Inflammatory macrophage (primary cell): ENCODE data around the gene PSMA6.
A peak's percentile ranks its signal among the peaks of the same experiment; 100 is the strongest.
"Not testable (repeated sequence)": the region's sequence is repeated elsewhere in the genome, so short reads cannot be mapped to it uniquely, and the experiment has no call there.

Source experiments
- DNase-seq, 2 donors: peaks; one replicate each; pipeline ENCODE4 v3.0.0-alpha.2; 2020 to 2022

The PSMA6 gene

DNA sequence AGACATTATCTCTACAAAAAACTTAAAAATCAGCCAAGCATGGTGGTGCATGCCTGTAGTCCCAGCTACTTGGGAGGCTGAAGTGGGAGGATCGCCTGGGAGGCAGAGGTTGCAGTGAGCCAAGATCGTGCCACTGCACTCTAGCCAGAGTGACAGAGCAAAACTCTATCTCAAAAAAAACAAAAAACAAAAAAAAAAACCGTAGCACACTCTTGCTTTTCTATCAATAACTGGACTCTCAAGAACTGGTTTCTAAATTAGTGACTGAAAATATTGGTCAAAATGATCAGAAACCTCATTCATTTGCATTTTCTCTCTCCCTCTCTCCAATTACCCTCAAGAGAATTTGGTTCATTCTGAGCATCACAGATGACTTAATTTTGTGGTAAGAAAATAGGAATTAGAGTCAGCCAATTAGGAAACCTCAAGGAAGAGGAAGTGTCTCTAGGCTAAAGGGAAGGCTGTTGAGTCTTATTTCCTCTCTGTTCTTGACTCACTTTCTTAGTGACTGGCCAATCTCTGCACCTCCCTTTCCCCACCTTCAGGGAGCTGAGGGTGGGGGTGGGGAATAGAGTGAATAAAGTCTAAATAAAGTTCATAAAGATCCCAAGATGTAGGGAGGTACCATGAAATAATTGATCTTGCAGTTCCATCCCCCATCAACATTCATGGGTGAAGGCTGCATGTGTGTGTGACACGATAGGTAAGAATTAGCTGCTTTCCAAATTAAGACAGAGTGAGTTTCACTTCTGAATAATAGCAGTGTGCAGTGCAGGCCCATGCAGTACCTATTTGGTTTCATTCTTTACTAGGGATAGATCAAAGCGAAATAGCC is 6.8 kb upstream of the PSMA6 start:
- DNase-seq: peak; percentile 83 to 94

- no peak for DNase-seq
Observed at GRCh38 chr14:35286003-35286600, 6.1 kb upstream of the PSMA6 start.

DNA sequence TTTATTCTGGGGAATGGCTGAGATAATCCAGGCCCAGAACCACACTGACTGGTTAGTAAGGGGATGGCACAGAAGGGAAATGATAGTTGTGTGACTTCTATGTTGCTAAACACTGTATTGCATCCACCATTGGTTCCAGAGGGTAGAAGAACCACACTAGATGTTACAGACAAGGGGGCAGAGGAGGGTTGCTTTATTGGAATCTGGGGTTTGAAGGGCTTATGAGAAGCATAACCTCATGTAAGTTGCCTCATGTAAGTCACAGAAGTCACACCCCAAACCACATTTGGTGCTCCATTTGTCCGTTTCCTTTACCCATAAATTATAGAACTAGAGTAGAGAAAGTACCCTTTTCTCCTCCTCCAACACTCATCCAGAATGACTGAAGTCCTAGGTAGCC is 5.5 kb upstream of the PSMA6 start:
- peak; percentile 77 to 86 for DNase-seq

DNA sequence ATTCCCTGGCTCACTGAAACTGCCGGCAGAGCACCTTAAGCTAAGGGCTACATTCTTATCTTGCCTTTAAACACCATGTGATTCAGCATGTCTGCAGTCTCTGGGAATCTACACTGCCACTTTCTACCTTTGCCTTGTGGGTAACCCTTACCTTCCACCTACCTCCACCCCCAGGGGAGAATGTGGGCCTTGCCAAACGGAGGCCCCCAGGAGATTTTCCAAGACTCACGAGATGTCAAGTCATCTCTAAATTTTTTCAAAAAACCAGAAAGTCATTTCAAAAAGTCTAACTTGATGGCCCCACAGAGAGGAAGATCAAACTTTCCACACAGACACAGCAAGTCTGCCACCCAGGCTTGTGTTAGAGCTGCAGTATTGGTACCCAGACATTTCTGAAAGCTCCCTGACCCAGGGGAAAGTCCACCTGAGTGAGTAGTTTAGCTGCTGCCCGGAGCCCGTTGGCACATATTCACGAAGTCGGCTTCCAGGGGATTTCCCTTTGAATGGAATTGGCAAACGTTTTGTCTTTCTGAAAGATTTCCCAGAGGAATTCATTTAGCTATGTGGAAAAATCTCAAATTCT is 4.7 kb upstream of the PSMA6 start:
- peak in 1 of 2 donors; percentile 22 for DNase-seq

DNA sequence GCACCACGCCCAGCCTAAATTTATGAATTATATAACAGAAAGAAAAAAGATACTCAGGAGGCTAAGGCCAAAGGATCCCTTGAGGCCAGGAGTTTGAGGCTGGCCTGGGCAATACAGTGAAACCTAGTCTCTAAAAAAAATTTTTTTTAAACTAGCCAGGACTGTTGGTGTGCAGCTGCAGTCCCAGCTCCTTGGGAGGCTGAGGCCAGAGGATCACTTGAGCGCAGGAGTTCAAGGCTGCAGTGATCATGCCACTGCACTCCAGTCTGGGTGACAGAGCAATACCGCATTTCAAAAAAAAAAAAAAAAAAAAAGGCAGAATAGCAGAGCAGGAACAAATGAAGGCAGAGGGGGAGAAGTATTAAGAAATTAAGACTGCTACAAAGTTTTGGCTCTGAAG is 2.6 kb upstream of the PSMA6 start:
- DNase-seq: no peak

DNA sequence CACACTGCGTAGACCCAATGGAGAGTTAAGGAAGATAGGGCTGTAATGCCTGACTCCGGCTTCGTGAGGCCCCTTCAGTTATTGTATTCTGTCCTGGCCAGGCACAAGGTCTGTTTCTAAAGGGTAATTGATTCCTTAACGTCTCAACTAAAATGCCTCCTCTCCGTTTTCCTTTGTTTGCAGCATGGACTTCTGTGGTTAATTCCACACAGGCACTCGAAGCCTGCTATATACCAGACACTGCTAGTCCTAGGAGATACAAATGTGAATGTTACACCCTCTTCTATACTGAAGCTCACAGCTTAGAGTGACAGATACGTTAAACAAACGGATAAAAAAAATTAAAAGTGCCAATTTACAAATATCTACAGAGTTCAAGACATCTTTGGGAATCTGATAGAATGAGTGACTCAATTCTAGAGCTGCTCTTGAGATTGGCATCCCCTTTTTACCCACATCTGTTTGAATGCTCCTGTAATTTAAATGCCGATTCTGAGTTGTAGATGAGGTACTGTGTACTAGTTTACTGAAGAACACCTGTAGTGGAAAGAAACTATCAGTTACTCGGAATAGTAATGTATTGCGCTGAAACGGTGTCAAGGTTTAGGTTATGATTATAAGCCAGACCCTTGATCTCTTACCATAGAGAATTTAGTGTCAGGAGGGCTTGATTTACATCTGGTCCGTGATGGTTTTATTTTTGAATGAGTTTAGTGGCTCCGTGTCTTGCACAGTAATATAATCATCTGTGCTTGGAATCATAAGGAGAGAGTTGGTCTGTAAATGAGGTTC is 784 bp downstream of the PSMA6 start:
- DNase-seq: no peak

GRCh38 chr14:35295845-35296161 is 3.6 kb downstream of the PSMA6 start:
- DNase-seq: no peak

- peak; percentile 39 to 77 for DNase-seq
Observed at GRCh38 chr14:35296545-35296944, 4.4 kb downstream of the PSMA6 start.

DNA sequence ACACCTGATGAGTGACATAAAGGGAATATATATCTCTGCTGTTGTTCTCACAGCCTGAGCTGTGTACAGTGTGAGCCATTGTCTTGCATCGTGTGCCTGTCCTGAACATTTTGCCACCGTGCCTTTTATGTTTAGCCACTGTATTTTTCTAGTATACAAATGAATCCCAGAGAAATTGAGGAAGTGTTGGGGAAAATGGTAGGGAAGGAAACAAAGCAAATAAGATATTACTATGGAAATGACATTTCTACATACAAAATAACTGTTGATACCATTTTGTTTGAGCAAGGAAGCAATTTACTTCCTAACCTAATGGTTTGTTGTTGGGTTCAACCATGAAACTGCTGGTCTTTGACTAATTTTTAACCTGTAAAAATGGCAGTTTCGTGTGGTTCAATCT is 5.5 kb downstream of the PSMA6 start:
- DNase-seq: peak in 1 of 2 donors; percentile 48

DNA sequence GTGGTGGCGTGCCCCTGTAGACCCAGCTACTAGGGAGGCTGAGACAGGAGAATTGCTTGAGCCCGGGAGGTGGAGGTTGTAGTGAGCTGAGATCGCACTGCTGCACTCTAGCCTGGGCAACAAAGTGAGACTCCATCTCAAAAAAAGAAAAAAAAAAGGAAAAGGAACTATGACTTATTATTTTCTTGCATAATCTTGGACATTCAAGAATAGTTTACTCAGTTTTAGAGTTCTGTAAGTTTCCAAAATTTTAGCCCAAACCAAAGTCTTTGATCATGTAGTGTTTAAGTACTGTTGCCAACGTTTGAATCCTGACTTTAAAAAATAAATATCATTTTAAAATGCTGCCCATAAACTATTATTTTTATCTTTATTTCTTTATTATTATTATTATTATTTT is 6.2 kb downstream of the PSMA6 start:
- DNase-seq: peak in 1 of 2 donors; percentile 53

DNA sequence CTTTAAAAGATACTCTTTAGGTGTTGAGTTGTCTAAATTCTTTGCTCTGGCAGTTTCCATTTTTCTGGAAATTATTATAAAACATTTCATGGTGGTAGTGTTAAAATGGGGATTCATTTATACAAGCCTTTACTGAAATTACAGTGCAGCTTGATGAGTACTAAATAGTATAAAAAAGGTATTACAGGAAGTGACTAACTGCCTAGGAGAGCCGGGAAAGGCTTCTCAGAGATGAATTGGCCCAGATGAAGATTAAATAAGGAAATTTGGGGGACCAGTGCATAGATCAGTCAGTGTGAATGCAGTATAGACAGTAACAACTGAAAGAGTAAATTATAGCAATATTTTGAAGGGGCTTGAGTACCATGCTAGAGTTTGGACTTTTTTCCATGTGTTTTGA is 7.5 kb downstream of the PSMA6 start:
- no peak for DNase-seq

- DNase-seq: no peak
Observed at GRCh38 chr14:35300228-35300627, 8.0 kb downstream of the PSMA6 start.

DNA sequence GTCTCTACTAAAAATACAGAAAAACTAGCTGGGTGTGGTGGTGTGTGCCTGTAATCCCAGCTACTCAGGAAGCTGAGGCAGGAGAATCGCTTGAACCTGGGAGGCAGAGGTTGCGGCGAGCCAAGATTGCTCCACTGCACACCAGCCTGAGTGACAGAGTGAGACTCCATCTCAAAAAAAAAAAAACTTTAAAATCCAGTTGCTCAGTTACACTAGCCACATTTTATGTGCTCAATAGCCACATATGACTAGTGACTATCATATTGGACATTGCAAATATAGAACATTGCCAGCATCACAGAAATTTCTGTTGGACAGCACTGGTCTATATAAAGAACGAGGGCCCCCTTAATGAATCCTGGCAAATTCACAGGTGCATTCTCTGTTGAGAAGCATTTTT is 9.2 kb downstream of the PSMA6 start:
- not testable (repeated sequence) for DNase-seq

- no peak for DNase-seq
Observed at GRCh38 chr14:35301735-35302528, 9.8 kb downstream of the PSMA6 start.

DNA sequence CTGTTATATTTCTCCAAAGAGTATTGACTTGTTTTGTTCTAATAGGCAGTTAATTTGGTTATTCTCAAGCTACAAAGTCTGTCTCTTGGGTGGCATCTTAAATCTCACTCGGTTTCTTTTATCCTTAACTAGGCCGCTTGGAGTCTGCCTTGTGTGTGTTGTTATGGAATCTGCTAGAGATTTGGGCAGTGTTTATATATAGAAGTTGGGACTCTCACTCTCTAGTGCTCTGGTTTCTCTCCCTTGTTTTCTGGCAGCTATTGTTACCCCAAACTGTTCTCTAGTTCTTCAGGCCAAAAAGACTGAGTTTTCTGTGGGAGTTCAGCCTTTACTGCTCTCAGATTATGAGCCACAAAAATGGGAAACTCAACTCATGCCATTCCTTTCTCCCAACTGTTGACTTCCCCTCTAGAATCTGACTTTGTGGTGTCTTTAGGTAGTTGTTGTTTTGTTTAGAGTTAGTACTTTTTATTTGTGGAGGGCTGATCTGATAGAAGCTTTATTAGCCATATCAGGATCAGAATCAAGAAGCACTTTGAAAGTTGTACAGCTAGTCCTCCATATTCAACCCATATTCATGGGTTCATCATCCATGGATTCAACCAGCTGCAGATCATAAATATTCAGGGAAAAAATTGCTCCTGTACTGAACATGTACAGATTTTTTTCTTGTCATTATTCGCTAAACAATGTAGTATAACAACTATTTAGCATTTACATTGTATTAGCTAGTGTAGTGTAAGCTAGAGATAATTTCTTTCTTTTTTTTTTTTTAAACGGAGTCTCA is 11.2 kb downstream of the PSMA6 start:
- DNase-seq: peak in 1 of 2 donors; percentile 37

GRCh38 chr14:35304812-35305462 is 12.8 kb downstream of the PSMA6 start:
- peak in 1 of 2 donors; percentile 18 for DNase-seq

DNA sequence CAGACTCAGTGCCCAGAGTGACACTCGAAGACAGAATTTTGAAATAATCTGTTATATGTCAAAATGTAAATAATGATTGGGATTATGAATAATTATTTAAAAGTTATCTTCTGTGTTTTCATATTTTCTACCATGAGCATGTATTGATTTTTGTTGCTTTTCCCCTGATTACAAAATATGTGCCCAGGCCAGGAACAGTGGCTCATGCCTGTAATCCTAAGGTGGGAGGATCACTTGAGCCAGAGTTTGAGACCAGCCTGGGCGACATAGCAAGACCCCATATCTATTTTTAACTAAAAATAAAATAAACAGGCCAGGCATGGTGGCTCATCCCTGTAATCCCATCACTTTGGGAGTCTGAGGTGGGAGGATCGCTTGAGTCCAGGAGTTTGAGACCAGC is 13.5 kb downstream of the PSMA6 start:
- DNase-seq: no peak

DNA sequence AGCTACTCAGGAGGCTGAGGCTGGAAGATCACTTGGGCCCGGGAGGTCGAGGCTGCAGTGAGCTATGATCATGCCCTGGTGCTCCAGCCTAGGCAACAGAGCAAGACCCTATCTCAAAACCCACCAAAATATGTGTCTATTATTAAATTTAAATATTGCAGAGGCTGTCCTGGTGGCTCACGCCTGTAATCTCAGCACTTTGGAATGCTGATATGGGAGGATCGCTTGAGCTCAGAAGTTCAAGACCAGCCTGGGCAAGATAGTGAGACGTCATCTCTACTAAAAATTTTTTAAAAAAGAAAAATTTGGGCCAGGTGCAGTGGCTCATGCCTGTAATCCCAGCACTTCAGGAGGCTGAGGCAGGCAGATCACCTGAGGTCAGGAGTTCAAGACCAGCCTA is 13.9 kb downstream of the PSMA6 start:
- no peak for DNase-seq

- DNase-seq: no peak
Observed at GRCh38 chr14:35317820-35318219, 25.6 kb downstream of the PSMA6 start.

DNA sequence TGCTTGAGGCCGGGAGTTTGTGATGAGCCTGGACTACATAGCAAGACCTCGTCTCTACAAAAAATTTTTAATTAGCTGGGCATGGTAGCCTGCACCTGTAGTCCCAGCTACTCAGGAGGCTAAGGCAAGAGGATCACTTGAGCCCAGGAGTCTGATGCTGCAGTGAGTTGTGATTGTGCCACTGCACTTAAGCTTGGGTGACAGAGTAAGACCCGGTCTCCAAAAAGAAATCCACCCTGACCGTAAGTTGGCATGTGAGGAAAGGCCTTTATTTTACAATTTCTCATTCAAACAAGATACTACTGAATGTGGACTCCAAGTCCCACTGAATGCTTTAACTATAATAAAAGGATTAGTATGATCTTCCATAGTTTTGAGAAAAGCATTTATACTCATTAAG is 27.3 kb downstream of the PSMA6 start:
- no peak for DNase-seq

- no peak for DNase-seq
Observed at GRCh38 chr14:35320472-35320871, 28.3 kb downstream of the PSMA6 start.
